OCI-LY3 (cell line): ENCODE measurements around the gene KCNMA1.

Experiments used
- H2AFZ ChIP-seq: fragments of 200-600, 300-600 bp; shearing (Covaris generic); 2 replicates; pipeline ENCODE4 v1.6.0; 2014; ENCODE audit warnings: antibody characterized with exemption, low read depth, low read length
- H3K27ac ChIP-seq: fragments of 200-600, 300-600 bp; sonication (generic); 2 replicates; pipeline ENCODE4 v1.5.1; 2014; ENCODE audit warnings: mild to moderate bottlenecking, low read length, moderate library complexity, mixed read lengths
- H3K27me3 ChIP-seq: fragments of 200-600, 300-600 bp; sonication (generic); 2 replicates; pipeline ENCODE4 v1.6.1; 2014; ENCODE audit warnings: low read depth, low read length, mixed read lengths
- H3K36me3 ChIP-seq: fragments of 200-600, 300-600 bp; sonication (generic); replicated peaks from 2 replicates; pipeline ENCODE3; 2014; ENCODE audit warnings: low read depth, low read length, mixed read lengths
- H3K4me1 ChIP-seq: fragments of 300-600, 200-600 bp; sonication (generic); 2 replicates; pipeline ENCODE4 v1.6.1; 2014; ENCODE audit warnings: low read length, mixed read lengths
- H3K4me2 ChIP-seq: fragments of 200-600, 300-600 bp; sonication (generic); 2 replicates; pipeline ENCODE4 v1.6.1; 2014; ENCODE audit warnings: low read length, mixed read lengths
- H3K4me3 ChIP-seq: fragments of 300-600, 200-600 bp; sonication (generic); 2 replicates; pipeline ENCODE4 v1.5.1; 2014; ENCODE audit warnings: antibody characterized with exemption, mild to moderate bottlenecking, low read length, moderate library complexity
- H3K79me2 ChIP-seq: fragments of 300-600, 200-600 bp; shearing (Covaris generic); 2 replicates; pipeline ENCODE4 v1.6.1; 2014; ENCODE audit warnings: mild to moderate bottlenecking, low read length, mixed read lengths
- H3K9ac ChIP-seq: fragments of 300-600, 200-600 bp; shearing (Covaris generic); 2 replicates; pipeline ENCODE4 v1.6.0; 2014; ENCODE audit warnings: mild to moderate bottlenecking, low read length, moderate library complexity
- H3K9me3 ChIP-seq: fragments of 200-600, 300-600 bp; shearing (Covaris generic); 2 replicates; pipeline ENCODE4 v1.6.1; 2014; ENCODE audit warnings: low read length, mixed read lengths; ENCODE audit not compliant: insufficient read depth
- H4K20me1 ChIP-seq: fragments of 200-600, 300-600 bp; sonication (generic); 2 replicates; pipeline ENCODE4 v1.6.1; 2016; ENCODE audit warnings: low read length, mixed read lengths; ENCODE audit not compliant: insufficient read depth
- CTCF ChIP-seq: fragments of 200-600, 300-600 bp; sonication (generic); IDR thresholded peaks from 2 replicates; pipeline ENCODE4 v1.5.1; 2014; ENCODE audit warnings: antibody characterized with exemption, low read length, low read depth
- EZH2phosphoT487 ChIP-seq: fragments of 200-600 bp; shearing (Covaris generic); IDR thresholded peaks from 2 replicates; pipeline ENCODE4 v1.6.1; 2018; ENCODE audit warnings: antibody characterized with exemption, mixed run types, low read depth

Gene KCNMA1

GRCh38 chr10:77552252-77552651, 85.4 kb downstream of the KCNMA1 start:
- no peak overlapping the region for H2AFZ ChIP-seq
- H3K79me2 ChIP-seq = peaks cover 22% of the 10 kb centered on the region; the same call in 1 of the 2 replicates
- H4K20me1 ChIP-seq = peaks cover 59% of the 10 kb centered on the region
- no peaks in the 10 kb centered on the region for H3K9me3 ChIP-seq
- no peaks in the 10 kb centered on the region for H3K27me3 ChIP-seq
- H3K27ac ChIP-seq = no peak overlapping the region
- H3K4me1 ChIP-seq = 0 out of 2 replicates have a peak, but pooled peaks cover 3% of the 10 kb centered on the region
- no peak overlapping the region for H3K4me3 ChIP-seq
- TF ChIP-seq CTCF (no peak), EZH2phosphoT487 (no peak)
- H3K36me3 ChIP-seq = no peaks in the 10 kb centered on the region
- no peak overlapping the region for H3K9ac ChIP-seq
- H3K4me2 ChIP-seq = no peak overlapping the region

GRCh38 chr10:77550378-77550777, 87.2 kb downstream of the KCNMA1 start:
- H3K27ac ChIP-seq = no peak overlapping the region
- H3K9me3 ChIP-seq = no peaks in the 10 kb centered on the region
- no peak overlapping the region for H2AFZ ChIP-seq
- H3K4me1 ChIP-seq = 0 out of 2 replicates have a peak, but pooled peaks cover 3% of the 10 kb centered on the region
- peaks cover 29% of the 10 kb centered on the region for H3K79me2 ChIP-seq
- no peak overlapping the region for H3K9ac ChIP-seq
- no peaks in the 10 kb centered on the region for H3K27me3 ChIP-seq
- no peak for TF ChIP-seq EZH2phosphoT487
- TF ChIP-seq CTCF = no peak
- no peak overlapping the region for H3K4me3 ChIP-seq
- H4K20me1 ChIP-seq = peaks cover 70% of the 10 kb centered on the region
- no peak overlapping the region for H3K4me2 ChIP-seq
- no peaks in the 10 kb centered on the region for H3K36me3 ChIP-seq

GRCh38 chr10:77548671-77549070, 88.9 kb downstream of the KCNMA1 start:
- Histone ChIP-seq H3K4me1 (peaks cover 7% of the 10 kb centered on the region; the same call in 1 of the 2 replicates), H3K27me3 (no peaks in the 10 kb centered on the region), H4K20me1 (peaks cover 74% of the 10 kb centered on the region), H3K4me3 (no peak overlapping the region), H3K27ac (no peak overlapping the region), H3K9ac (no peak overlapping the region), H3K79me2 (peaks cover 21% of the 10 kb centered on the region), H3K4me2 (no peak overlapping the region), H2AFZ (no peak overlapping the region), H3K9me3 (no peaks in the 10 kb centered on the region), H3K36me3 (no peaks in the 10 kb centered on the region)
- TF ChIP-seq CTCF (no peak), EZH2phosphoT487 (no peak)

- TF ChIP-seq CTCF = no peak
- Histone ChIP-seq H3K36me3 (no peaks in the 10 kb centered on the region), H4K20me1 (peaks cover 74% of the 10 kb centered on the region), H3K79me2 (peaks cover 20% of the 10 kb centered on the region), H3K4me1 (peaks cover 11% of the 10 kb centered on the region), H3K4me2 (no peak overlapping the region), H2AFZ (no peak overlapping the region), H3K4me3 (no peak overlapping the region), H3K27me3 (no peaks in the 10 kb centered on the region), H3K9me3 (no peaks in the 10 kb centered on the region), H3K9ac (no peak overlapping the region), H3K27ac (no peak overlapping the region)
Observed at GRCh38 chr10:77548157-77548556, 89.5 kb downstream of the KCNMA1 start.
